MM.1S (cell line): ENCODE measurements around the gene WNK2.

Experiments used
- DNase-seq: peaks from one replicate; pipeline ENCODE4 v3.0.0-alpha.2; 2015
- H2AFZ ChIP-seq: fragments of 300-600 bp; sonication (generic); 2 replicates; pipeline ENCODE4 v1.6.0; 2016; ENCODE audit warnings: antibody characterized with exemption, low read length
- H3F3A ChIP-seq: fragments of 300-600 bp; sonication (generic); 2 replicates; pipeline ENCODE4 v1.6.1; 2016; ENCODE audit warnings: mild to moderate bottlenecking, antibody characterized with exemption, low read length, moderate library complexity, mixed read lengths; ENCODE audit not compliant: insufficient read depth
- H3K27ac ChIP-seq: fragments of 300-600 bp; sonication (generic); 2 replicates; pipeline ENCODE4 v1.5.1; 2016; ENCODE audit warnings: mild to moderate bottlenecking, low read length
- H3K27me3 ChIP-seq: fragments of 300-600 bp; sonication (generic); replicated peaks from 2 replicates; pipeline ENCODE4 v1.6.0; 2016; ENCODE audit warnings: low read length; ENCODE audit not compliant: insufficient read depth
- H3K36me3 ChIP-seq: fragments of 300-600 bp; sonication (generic); replicated peaks from 2 replicates; pipeline ENCODE4 v1.6.1; 2016; ENCODE audit warnings: mild to moderate bottlenecking, low read length, mixed read lengths; ENCODE audit not compliant: insufficient read depth
- H3K4me1 ChIP-seq: fragments of 300-600 bp; sonication (generic); 2 replicates; pipeline ENCODE4 v1.6.1; 2016; ENCODE audit warnings: low read length, mixed read lengths
- H3K4me2 ChIP-seq: fragments of 300-600 bp; sonication (generic); 2 replicates; pipeline ENCODE4 v1.6.0; 2016; ENCODE audit warnings: low read depth, low read length
- H3K4me3 ChIP-seq: fragments of 300-600 bp; sonication (generic); 2 replicates; pipeline ENCODE4 v1.5.1; 2016; ENCODE audit warnings: low read length, mixed read lengths
- H3K79me2 ChIP-seq: fragments of 300-600 bp; sonication (generic); 2 replicates; pipeline ENCODE4 v1.6.1; 2016; ENCODE audit warnings: mixed run types, low read length, mixed read lengths
- H3K9ac ChIP-seq: fragments of 300-600 bp; sonication (generic); 2 replicates; pipeline ENCODE4 v1.6.1; 2016; ENCODE audit warnings: low read length, mixed read lengths
- H3K9me2 ChIP-seq: fragments of 300-600 bp; sonication (generic); replicated peaks from 2 replicates; pipeline ENCODE4 v1.6.1; 2016; ENCODE audit warnings: mild to moderate bottlenecking, low read length, mixed read lengths; ENCODE audit not compliant: insufficient read depth
- H3K9me3 ChIP-seq: fragments of 300-600 bp; sonication (generic); replicated peaks from 2 replicates; pipeline ENCODE4 v1.6.1; 2016; ENCODE audit warnings: mild to moderate bottlenecking, low read length, mixed read lengths; ENCODE audit not compliant: insufficient read depth
- H4K20me1 ChIP-seq: fragments of 300-600 bp; sonication (generic); 2 replicates; pipeline ENCODE4 v1.6.1; 2016; ENCODE audit warnings: mild to moderate bottlenecking, low read length, moderate library complexity, mixed read lengths; ENCODE audit not compliant: insufficient read depth
- CTCF ChIP-seq: fragments of 300-600 bp; sonication (generic); IDR thresholded peaks from 2 replicates; pipeline ENCODE4 v1.5.1; 2016; ENCODE audit warnings: antibody characterized with exemption, low read length, mixed read lengths
- EZH2 ChIP-seq: fragments of 300-600 bp; sonication (generic); optimal IDR thresholded peaks from 2 replicates; pipeline ENCODE3; 2017; ENCODE audit warnings: low read depth, mild to moderate bottlenecking, antibody characterized with exemption, low read length, mixed read lengths
- EZH2phosphoT487 ChIP-seq: fragments of 300-600 bp; sonication (generic); IDR thresholded peaks from 2 replicates; pipeline ENCODE4 v1.6.1; 2018; ENCODE audit warnings: antibody characterized with exemption, low read length

WNK2 gene

GRCh38 chr9:93166699-93167098, 17.2 kb upstream of the WNK2 start:
- no peak overlapping the region for H3K27ac ChIP-seq
- no peak overlapping the region for H3K4me2 ChIP-seq
- H3K9ac ChIP-seq, result no peak overlapping the region
- no peak overlapping the region for H3K4me3 ChIP-seq
- H3F3A ChIP-seq, result no peaks in the 10 kb centered on the region
- H3K9me3 ChIP-seq, result no peaks in the 10 kb centered on the region
- H3K27me3 ChIP-seq, result no peaks in the 10 kb centered on the region
- no peak overlapping the region for H2AFZ ChIP-seq
- peak; percentile 16 for DNase-seq
- TF ChIP-seq EZH2phosphoT487 (no peak), EZH2 (no peak), CTCF (no peak)
- H3K4me1 ChIP-seq, result peaks cover 5% of the 10 kb centered on the region
- no peaks in the 10 kb centered on the region for H3K36me3 ChIP-seq
- H4K20me1 ChIP-seq, result no peaks in the 10 kb centered on the region
- H3K79me2 ChIP-seq, result no peaks in the 10 kb centered on the region
- no peaks in the 10 kb centered on the region for H3K9me2 ChIP-seq

- Histone ChIP-seq H3K27ac (no peak overlapping the region), H3K9ac (no peak overlapping the region), H3F3A (no peaks in the 10 kb centered on the region), H3K9me2 (no peaks in the 10 kb centered on the region), H3K4me1 (peaks cover 5% of the 10 kb centered on the region), H3K36me3 (no peaks in the 10 kb centered on the region), H3K9me3 (no peaks in the 10 kb centered on the region), H3K4me3 (no peak overlapping the region), H4K20me1 (no peaks in the 10 kb centered on the region), H3K4me2 (no peak overlapping the region), H3K27me3 (no peaks in the 10 kb centered on the region), H3K79me2 (no peaks in the 10 kb centered on the region), H2AFZ (no peak overlapping the region)
- no peak for TF ChIP-seq EZH2
- no peak for TF ChIP-seq CTCF
- no peak for TF ChIP-seq EZH2phosphoT487
- no peak for DNase-seq
Observed at GRCh38 chr9:93167185-93167584, 16.8 kb upstream of the WNK2 start.

DNA sequence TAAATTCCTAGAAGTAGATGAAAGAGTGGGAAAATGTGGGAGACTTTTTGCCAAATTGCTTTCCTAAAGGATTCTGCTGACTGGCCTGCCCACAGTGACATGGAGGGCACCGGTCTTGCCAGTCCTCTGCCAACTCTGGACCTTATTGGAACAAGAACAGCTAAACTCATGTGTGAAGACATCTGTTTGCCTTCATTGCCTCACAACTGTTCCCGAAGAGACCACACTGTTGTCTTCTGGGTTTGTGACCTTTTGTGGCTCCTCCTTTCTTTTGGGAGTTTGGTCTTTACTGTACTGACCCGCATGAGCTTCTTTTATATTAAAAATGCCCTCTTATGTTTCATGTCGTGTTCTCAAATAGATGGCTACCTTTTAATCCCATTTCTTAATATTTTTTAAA, 16.1 kb upstream of the WNK2 start:
- DNase-seq, result no peak
- no peak for TF ChIP-seq EZH2phosphoT487
- no peak for TF ChIP-seq CTCF
- TF ChIP-seq EZH2, result no peak
- no peaks in the 10 kb centered on the region for H3K27me3 ChIP-seq
- no peaks in the 10 kb centered on the region for H4K20me1 ChIP-seq
- peaks cover 5% of the 10 kb centered on the region for H3K4me1 ChIP-seq
- H3K79me2 ChIP-seq, result no peaks in the 10 kb centered on the region
- no peak overlapping the region for H3K27ac ChIP-seq
- no peaks in the 10 kb centered on the region for H3K9me3 ChIP-seq
- no peak overlapping the region for H3K9ac ChIP-seq
- H3K4me2 ChIP-seq, result no peak overlapping the region
- no peak overlapping the region for H3K4me3 ChIP-seq
- no peak overlapping the region for H2AFZ ChIP-seq
- no peaks in the 10 kb centered on the region for H3K36me3 ChIP-seq
- no peaks in the 10 kb centered on the region for H3K9me2 ChIP-seq
- H3F3A ChIP-seq, result no peaks in the 10 kb centered on the region
